AG09309 (cell line): ENCODE results near the gene SNHG17.
"Not testable (repeated sequence)": the region's sequence is repeated elsewhere in the genome, so short reads cannot be mapped to it uniquely, and the experiment has no call there.

Experiments used
- DNase-seq: peaks from one replicate; pipeline ENCODE4 v3.0.0-alpha.2; 2010; ENCODE audit warnings: low read depth
- H3K4me3 ChIP-seq: 2 replicates; pipeline ENCODE4 v1.5.1; 2011; ENCODE audit warnings: mild to moderate bottlenecking, low read depth, low read length, moderate library complexity; ENCODE audit not compliant: control insufficient read depth
- CTCF ChIP-seq: IDR thresholded peaks from 2 replicates; pipeline ENCODE4 v1.5.1; 2011; ENCODE audit warnings: mild to moderate bottlenecking, low read depth, low read length, inconsistent platforms; ENCODE audit not compliant: insufficient read depth, control insufficient read depth; ENCODE audit errors: missing control alignments

The SNHG17 gene

GRCh38 chr20:38420388-38421085 is 14.6 kb downstream of the SNHG17 start:
- no peak for TF ChIP-seq CTCF
- no peak for DNase-seq
- no peak overlapping the region for H3K4me3 ChIP-seq

- no peak for TF ChIP-seq CTCF
- no peak for DNase-seq
- H3K4me3 ChIP-seq: no peak overlapping the region
Measured at GRCh38 chr20:38418509-38419204, 16.5 kb downstream of the SNHG17 start.

- TF ChIP-seq CTCF: no peak
- no peak overlapping the region for H3K4me3 ChIP-seq
- DNase-seq: no peak
Measured at GRCh38 chr20:38414769-38415450, 20.2 kb downstream of the SNHG17 start.

GRCh38 chr20:38412877-38413577 is 22.1 kb downstream of the SNHG17 start:
- no peak overlapping the region for H3K4me3 ChIP-seq
- no peak for DNase-seq
- TF ChIP-seq CTCF: no peak

DNA sequence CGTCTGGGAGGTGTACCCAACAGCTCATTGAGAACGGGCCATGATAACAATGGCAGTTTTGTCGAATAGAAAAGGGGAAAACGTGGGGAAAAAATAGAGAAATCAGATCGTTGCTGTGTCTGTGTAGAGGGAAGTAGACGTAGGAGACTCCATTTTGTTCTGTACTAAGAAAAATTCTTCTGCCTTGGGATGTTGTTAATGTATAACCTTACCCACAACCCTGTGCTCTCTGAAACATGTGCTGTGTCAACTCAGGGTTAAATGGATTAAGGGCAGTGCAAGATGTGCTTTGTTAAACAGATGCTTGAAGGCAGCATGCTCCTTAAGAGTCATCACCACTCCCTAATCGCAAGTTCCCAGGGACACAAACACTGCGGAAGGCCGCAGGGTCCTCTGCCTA is 27.3 kb downstream of the SNHG17 start:
- H3K4me3 ChIP-seq, DNase-seq: not testable (repeated sequence)

- TF ChIP-seq CTCF: no peak
- no peak for DNase-seq
- no peak overlapping the region for H3K4me3 ChIP-seq
Measured at GRCh38 chr20:38407321-38407720, 27.8 kb downstream of the SNHG17 start.

DNA sequence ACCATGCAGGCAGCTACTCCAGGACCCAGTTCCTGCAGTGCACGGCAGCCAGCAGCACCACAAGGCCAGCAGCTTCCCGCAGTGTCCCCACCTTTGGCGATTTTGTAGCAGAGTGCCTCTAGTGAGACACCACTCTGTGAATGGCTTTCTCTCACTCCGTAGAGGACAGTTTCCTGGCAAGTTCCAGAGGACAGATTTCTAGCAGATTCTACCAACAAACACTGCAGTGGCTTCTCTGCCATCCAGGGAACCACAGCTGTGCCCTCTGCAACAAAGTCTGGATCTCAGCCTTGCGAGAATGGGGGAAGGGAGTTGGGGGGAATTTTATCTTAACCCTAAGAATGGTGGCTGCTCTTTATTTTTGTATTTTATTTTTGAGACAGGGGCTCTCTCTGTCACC is 28.7 kb downstream of the SNHG17 start:
- no peak overlapping the region for H3K4me3 ChIP-seq
- no peak for TF ChIP-seq CTCF

More for the DNA sequence above, 28.7 kb downstream of the SNHG17 start:
- DNase-seq: no peak
